Aorta (tissue), 5 donors: ENCODE measurements around the gene CALML4. TPM values are rescaled to one million over a fixed set of nuclear protein-coding genes. Genes with fewer than 3 reads are reported as not detected.

Experiments used
- ATAC-seq: fragments of 200-7000 bp; cut with Tn5 transposase; one replicate; pipeline ENCODE4 v1.9.1; 2022; ENCODE audit warnings: moderate library complexity; ENCODE audit not compliant: low FRiP score
- DNase-seq, 2 donors: peaks; one replicate each; pipeline ENCODE4 v3.0.0-alpha.2; 2020
- H3K27ac ChIP-seq, 2 donors: one replicate each; pipeline ENCODE4 v1.5.1; 2013; ENCODE audit warnings: low read length in 2 of 2, mild to moderate bottlenecking in 2 of 2, moderate library complexity in 2 of 2, control low read depth in 1 of 2, inconsistent platforms in 1 of 2, low read depth in 1 of 2
- H3K27me3 ChIP-seq, 2 donors: one replicate each; pipeline ENCODE4 v1.6.1; 2013; ENCODE audit warnings: control low read depth in 1 of 2, low read length in 1 of 2, mild to moderate bottlenecking in 1 of 2, moderate library complexity in 1 of 2; ENCODE audit not compliant: insufficient read depth in 2 of 2, control insufficient read depth in 1 of 2
- H3K36me3 ChIP-seq, 2 donors: one replicate each; pipeline ENCODE4 v1.6.1; 2013; ENCODE audit warnings: control low read depth in 1 of 2, low read length in 1 of 2, mild to moderate bottlenecking in 1 of 2; ENCODE audit not compliant: insufficient read depth in 2 of 2, control insufficient read depth in 1 of 2
- H3K4me1 ChIP-seq, 2 donors: one replicate each; pipeline ENCODE4 v1.6.1; 2013; ENCODE audit warnings: low read length in 2 of 2, control low read depth in 1 of 2, mild to moderate bottlenecking in 1 of 2, moderate library complexity in 1 of 2; ENCODE audit not compliant: insufficient read depth in 2 of 2, control insufficient read depth in 1 of 2
- H3K4me3 ChIP-seq, 2 donors: one replicate each; pipeline ENCODE4 v1.5.1; 2013; ENCODE audit warnings: low read length in 2 of 2, control low read depth in 1 of 2, mild to moderate bottlenecking in 1 of 2
- H3K9me3 ChIP-seq: one replicate; pipeline ENCODE4 v1.6.1; 2013; ENCODE audit warnings: mild to moderate bottlenecking, low read length; ENCODE audit not compliant: control insufficient read depth
- WGBS, 2 donors: extraction: QIAGEN DNeasy Blood & Tissue Kit; methylation state at CpG; one replicate each; pipeline ENCODE4 v1.1.7; 2013; 5-methylcytosine and 5-hydroxymethylcytosine counted together
- intact Hi-C, 2 donors: fragments of 100-400 bp; cut with DNase I; formaldehyde crosslinking; loops; one replicate each; pipeline versions ENCODE4 v1.14.2 to v1.15.0; 2022
- polyA plus RNA-seq, 2 donors: library from polyadenylated mRNA; stranded (reverse); fragments of 200-250 nt; gene quantifications; one replicate each; pipeline ENCODE4 v1.2.3, GENCODE V29; 2013
- total RNA-seq, 2 donors: library from RNA; stranded (reverse); fragmentation: NEBNext Ultra II Directional; extraction: Animal tissue kit (Norgen Biotek cat#: 25700); gene quantifications; one replicate each; pipeline ENCODE4 v1.2.1, GENCODE V29; 2021
- donor health status: healthy with polysubstance abuse.
- donor health status: Bipolar disorder and iron deficiency.
- donor health status: DM: no; HTN: no; CAD: no.
- donor health status: DM: no; HTN: no; CAD: no.
- donor health status: DM: yes; HTN: yes; CAD: no.

The CALML4 gene
- total and polyA plus RNA-seq, 4 donors = 3.9 to 29.9 (median 6.2) TPM

GRCh38 chr15:68234060-68234459 lies 28.9 kb upstream of the CALML4 start:
- intact Hi-C loops = no loop called here
- Histone ChIP-seq H3K4me1 (no peaks in the 10 kb centered on the region), H3K27me3 (no peaks in the 10 kb centered on the region), H3K27ac (no peak overlapping the region), H3K9me3 (no peaks in the 10 kb centered on the region), H3K36me3 (no peaks in the 10 kb centered on the region), H3K4me3 (no peak overlapping the region)
- WGBS, 2 donors = 12 to 19% methylated on average over 6 of the region's 6 CpGs
- ATAC-seq = no peak
- DNase-seq = no peak

DNA sequence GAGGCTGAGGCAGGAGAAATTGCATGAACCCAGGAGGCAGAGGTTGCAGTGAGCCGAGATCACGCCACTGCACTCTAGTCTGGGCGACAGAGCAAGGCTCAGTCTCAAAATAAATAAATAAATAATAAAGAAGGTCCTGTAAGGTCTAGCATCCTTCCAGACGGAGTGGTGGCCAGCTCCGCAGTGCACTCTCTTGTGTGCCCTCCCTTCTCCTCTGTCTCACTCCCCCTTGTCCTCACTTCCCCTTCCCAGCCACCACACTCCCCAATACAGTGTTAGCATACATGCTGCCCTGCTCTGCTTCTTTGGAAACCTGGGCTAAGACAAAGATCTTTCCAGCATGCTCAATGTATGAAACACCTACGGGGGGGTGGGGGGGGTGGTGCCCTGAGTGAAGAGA lies 27.8 kb upstream of the CALML4 start:
- 92 to 94% methylated on average over 6 of the region's 6 CpGs for WGBS, 2 donors

DNA sequence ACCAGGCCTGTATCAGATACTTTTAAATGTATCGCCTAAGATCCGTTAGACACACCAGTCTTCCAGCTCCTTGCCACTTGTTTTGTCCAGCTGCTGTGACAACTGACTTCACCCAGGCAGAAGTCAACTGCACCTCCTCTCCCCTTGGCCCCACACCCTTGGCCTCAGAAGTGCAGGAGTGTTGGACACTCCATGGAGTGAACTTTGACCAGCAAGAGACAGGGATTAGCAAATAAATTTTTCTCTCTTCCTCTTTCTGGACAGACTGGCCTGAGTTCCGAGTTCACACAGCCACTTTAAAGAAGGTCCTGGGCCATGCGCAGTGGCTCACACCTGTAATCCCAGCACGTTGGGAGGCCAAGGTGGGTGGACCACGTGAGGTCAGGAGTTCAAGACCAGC lies 27.3 kb upstream of the CALML4 start:
- no peak overlapping the region for H3K27ac ChIP-seq
- H3K27me3 ChIP-seq = no peaks in the 10 kb centered on the region
- H3K4me3 ChIP-seq = no peak overlapping the region
- H3K36me3 ChIP-seq = no peaks in the 10 kb centered on the region
- H3K9me3 ChIP-seq = no peaks in the 10 kb centered on the region
- no peak for ATAC-seq
- DNase-seq = no peak
- intact Hi-C loops = no loop called here
- 92% methylated on average over 6 of the region's 6 CpGs for WGBS, 2 donors
- H3K4me1 ChIP-seq = no peaks in the 10 kb centered on the region

More for the DNA sequence above, 27.8 kb upstream of the CALML4 start:
- Histone ChIP-seq H3K4me1 (no peaks in the 10 kb centered on the region), H3K4me3 (no peak overlapping the region), H3K9me3 (no peaks in the 10 kb centered on the region), H3K36me3 (no peaks in the 10 kb centered on the region), H3K27me3 (no peaks in the 10 kb centered on the region), H3K27ac (no peak overlapping the region)
- intact Hi-C loops = no loop called here
- peak in 1 of 2 donors; percentile 80 for DNase-seq
- no peak for ATAC-seq

- H3K36me3 ChIP-seq = no peaks in the 10 kb centered on the region
- H3K9me3 ChIP-seq = no peaks in the 10 kb centered on the region
- ATAC-seq (no peak), DNase-seq (no peak)
- no peaks in the 10 kb centered on the region for H3K27me3 ChIP-seq
- no peak overlapping the region for H3K27ac ChIP-seq
- H3K4me1 ChIP-seq = no peaks in the 10 kb centered on the region
- no peak overlapping the region for H3K4me3 ChIP-seq
- WGBS, 2 donors = 80 to 81% methylated on average over 9 of the region's 9 CpGs
- intact Hi-C loops = no loop called here
These were observed 26.1 kb upstream of the CALML4 start for GRCh38 chr15:68231102-68231818.

DNA sequence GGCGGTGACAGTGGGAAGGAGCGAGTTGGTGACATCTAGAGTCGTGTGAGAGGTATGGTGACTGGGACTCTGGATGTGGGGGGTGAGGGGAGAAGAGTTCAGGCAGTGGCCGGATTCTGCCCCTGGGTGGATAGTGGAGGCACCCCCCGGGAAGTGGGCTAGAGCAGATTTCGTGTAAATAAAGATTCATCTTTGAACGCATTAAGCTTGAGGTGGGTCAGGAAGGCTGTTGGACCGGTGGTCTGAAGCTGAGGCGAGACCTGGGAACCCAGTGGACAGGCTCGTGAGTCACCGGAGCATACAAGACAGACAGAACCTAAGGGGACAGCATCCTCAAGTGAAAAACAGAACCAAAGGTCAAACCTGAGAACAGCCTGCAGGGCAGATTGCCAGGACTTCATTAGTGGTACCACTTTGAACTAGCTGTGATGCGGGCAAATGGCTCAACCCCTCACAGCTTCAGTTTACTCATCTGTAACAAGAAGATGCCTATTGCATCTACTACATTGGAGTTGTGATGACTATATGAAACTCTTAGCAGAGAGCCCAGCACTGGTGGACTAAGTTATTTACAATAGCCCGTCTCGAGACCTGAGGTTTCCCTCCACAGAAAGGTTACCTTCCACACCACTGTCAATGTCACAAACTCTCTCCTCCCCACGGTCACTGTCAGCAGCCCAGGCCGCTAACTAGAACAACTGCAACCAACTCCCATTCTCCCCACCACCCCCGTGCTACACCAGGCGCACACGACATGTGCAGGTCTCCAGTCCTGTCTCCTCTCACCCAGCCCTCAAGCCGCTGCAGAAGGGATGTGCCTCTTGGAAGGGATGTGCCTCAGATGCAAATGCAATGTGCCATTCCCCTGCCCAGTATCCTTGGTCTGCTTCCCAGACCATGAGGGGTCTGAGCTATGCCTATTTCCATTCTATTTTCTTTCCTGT lies 25.3 kb upstream of the CALML4 start:
- ATAC-seq (no peak), DNase-seq (no peak)
- H3K27me3 ChIP-seq = no peaks in the 10 kb centered on the region
- no peaks in the 10 kb centered on the region for H3K9me3 ChIP-seq
- no peaks in the 10 kb centered on the region for H3K4me1 ChIP-seq
- H3K4me3 ChIP-seq = peak overlapping the region in 1 of 2 donors; percentile 71
- WGBS, 2 donors = 58 to 64% methylated on average over 20 of the region's 20 CpGs
- H3K36me3 ChIP-seq = no peaks in the 10 kb centered on the region
- intact Hi-C loops = no loop called here
- no peak overlapping the region for H3K27ac ChIP-seq

GRCh38 chr15:68229386-68230156 lies 24.4 kb upstream of the CALML4 start, which contains the start of gene CLN6:
CLN6 (minus strand) TSS chr15:68229728; CDS start chr15:68229584, 144 bp downstream.
- peak; percentile 90 to 94 for DNase-seq
- WGBS, 2 donors = 0 to 1% methylated on average over 30 to 82 of the region's 82 CpGs
- Histone ChIP-seq H3K4me3 (peak within 1 kb of the TSS; percentile 71 to 81), H3K27me3 (no peaks in the 10 kb centered on the region), H3K9me3 (no peaks in the 10 kb centered on the region), H3K4me1 (no peaks in the 10 kb centered on the region), H3K36me3 (no peaks in the 10 kb centered on the region), H3K27ac (no peak within 1 kb of the TSS)
- ATAC-seq = peak; percentile 96
- intact Hi-C loops = no loop called here

- Histone ChIP-seq H3K4me3 (peak overlapping the region; percentile 71 to 81), H3K27me3 (no peaks in the 10 kb centered on the region), H3K36me3 (no peaks in the 10 kb centered on the region), H3K4me1 (no peaks in the 10 kb centered on the region), H3K27ac (no peak overlapping the region), H3K9me3 (no peaks in the 10 kb centered on the region)
- intact Hi-C loops = no loop called here
- no peak for ATAC-seq
- no peak for DNase-seq
- WGBS, 2 donors = 0 to 1% methylated on average over 21 to 39 of the region's 39 CpGs
These were observed 23.8 kb upstream of the CALML4 start for GRCh38 chr15:68228971-68229385.

GRCh38 chr15:68228143-68228970 lies 23.2 kb upstream of the CALML4 start:
- DNase-seq = peak in 1 of 2 donors; percentile 57
- 50 to 52% methylated on average over 25 of the region's 25 CpGs for WGBS, 2 donors
- H3K9me3 ChIP-seq = no peaks in the 10 kb centered on the region

More at GRCh38 chr15:68228143-68228970, 23.2 kb upstream of the CALML4 start:
- H3K27me3 ChIP-seq = no peaks in the 10 kb centered on the region
- H3K27ac ChIP-seq = no peak overlapping the region
- no peak for ATAC-seq
- intact Hi-C loops = no loop called here
- no peaks in the 10 kb centered on the region for H3K4me1 ChIP-seq
- no peaks in the 10 kb centered on the region for H3K36me3 ChIP-seq
- peak overlapping the region; percentile 71 to 81 for H3K4me3 ChIP-seq
